GM12878 (cell line): ENCODE results near the gene GPR89B. TPM values are rescaled to one million over a fixed set of nuclear protein-coding genes. Genes with fewer than 3 reads are reported as not detected.

Source experiments
- ATAC-seq: fragments of 200-7000 bp; cut with Tn5 transposase; 3 replicates; pipeline ENCODE4 v1.9.1; 2020; ENCODE audit warnings: mild to moderate bottlenecking, moderate library complexity
- BruUV-seq: library from RNA; stranded (reverse); fragments of 400-500 nt; replicated peaks from 2 replicates; lab custom pipeline; 2021; lab: Mats Ljungman, UMichigan
- CTCF ChIA-PET: fragments of 300-600 bp; sonication (Branson Sonifier 250); formaldehyde crosslinking; extraction: SDS; loops from one replicate; lab custom pipeline; 2021; ENCODE audit warnings: inconsistent platforms; lab: Yijun Ruan, JAX
- POLR2A ChIA-PET: fragments of 350-600 bp; formaldehyde crosslinking; extraction: SDS; loops from one replicate; lab custom pipeline; 2021; ENCODE audit warnings: inconsistent platforms; lab: Charles Lee
- RAD21 ChIA-PET: fragments of 300-600 bp; sonication (Branson Sonifier 250); formaldehyde crosslinking; loops from one replicate; lab custom pipeline; 2023; ENCODE audit warnings: antibody characterized with exemption; ENCODE audit not compliant: unreplicated experiment; lab: Charles Lee
- SMC1A ChIA-PET: fragments of 300-600 bp; sonication (Branson Sonifier 250); formaldehyde crosslinking; loops from one replicate; lab custom pipeline; 2023; ENCODE audit not compliant: unreplicated experiment, uncharacterized antibody; lab: Charles Lee
- DNase-seq: peaks from one replicate; pipeline ENCODE4 v3.0.0-alpha.2; 2011; ENCODE audit warnings: low read depth, low spot score
- FAIRE-seq: peaks from 3 replicates; lab custom pipeline; 2011; peaks lifted over from hg19 to GRCh38; lab: Jason Lieb, UNC
- H2AFZ ChIP-seq: 2 replicates; pipeline ENCODE4 v1.6.0; 2011; ENCODE audit warnings: low read depth, low read length, control low read depth; ENCODE audit not compliant: control insufficient read depth
- H3K27ac ChIP-seq: 2 replicates; pipeline ENCODE4 v1.5.1; 2011; ENCODE audit warnings: control low read depth; ENCODE audit not compliant: control insufficient read depth, insufficient read depth
- H3K27me3 ChIP-seq, 2 experiments: replicated peaks in 1 of 2; 2 replicates each; pipeline versions ENCODE4 v1.6.0 to v1.6.1; 2011; ENCODE audit warnings: low read length in 1 of 2; ENCODE audit not compliant: control insufficient read depth in 2 of 2, insufficient read depth in 2 of 2
- H3K36me3 ChIP-seq, 2 experiments: 2 replicates each; pipeline ENCODE4 v1.5.1; 2011; ENCODE audit warnings: low read length in 1 of 2; ENCODE audit not compliant: control insufficient read depth in 2 of 2, insufficient read depth in 2 of 2
- H3K4me1 ChIP-seq: 2 replicates; pipeline ENCODE4 v1.6.1; 2011; ENCODE audit warnings: mild to moderate bottlenecking, low read length, moderate library complexity, mixed read lengths; ENCODE audit not compliant: control insufficient read depth, insufficient read depth
- H3K4me2 ChIP-seq: 2 replicates; pipeline ENCODE4 v1.6.0; 2011; ENCODE audit warnings: control low read depth; ENCODE audit not compliant: control insufficient read depth, insufficient read depth
- H3K4me3 ChIP-seq: fragments of 200-600 bp; sonication (generic); 2 replicates; pipeline ENCODE4 v1.5.1; 2016
- H3K79me2 ChIP-seq: 2 replicates; pipeline ENCODE4 v1.6.0; 2011; ENCODE audit warnings: low read length; ENCODE audit not compliant: control insufficient read depth, insufficient read depth
- H3K9ac ChIP-seq: 2 replicates; pipeline ENCODE4 v1.8.0; 2011; ENCODE audit warnings: low read length, control low read depth, mixed read lengths; ENCODE audit not compliant: control insufficient read depth, insufficient read depth
- H3K9me3 ChIP-seq: replicated peaks from 3 replicates; pipeline ENCODE4 v1.5.1; 2011; ENCODE audit warnings: mild to moderate bottlenecking, low read length; ENCODE audit not compliant: control insufficient read depth, insufficient read depth
- H4K20me1 ChIP-seq: 2 replicates; pipeline ENCODE4 v1.6.0; 2011; ENCODE audit not compliant: control insufficient read depth, insufficient read depth
- CBX5 ChIP-seq: sonication (generic); IDR thresholded peaks from 2 replicates; pipeline ENCODE4 v1.6.1; 2016; ENCODE audit warnings: low read depth, moderate library complexity, mild to moderate bottlenecking, inconsistent platforms
- NKRF ChIP-seq: fragments of 450-650 bp; conservative IDR thresholded peaks from 2 replicates; pipeline ENCODE4 v1.6.1; 2017; ENCODE audit warnings: mild to moderate bottlenecking, moderate library complexity
- RAD21 ChIP-seq: IDR thresholded peaks from 2 replicates; pipeline ENCODE4 v1.6.1; 2011; ENCODE audit warnings: mild to moderate bottlenecking, low read depth, low read length, moderate library complexity; ENCODE audit not compliant: insufficient read depth
- RUNX3 ChIP-seq: IDR thresholded peaks from 2 replicates; pipeline ENCODE4 v1.6.1; 2012; ENCODE audit warnings: low read length, inconsistent platforms
- SMAD5 ChIP-seq: IDR thresholded peaks from 2 replicates; pipeline ENCODE4 v1.6.1; 2016; ENCODE audit warnings: antibody characterized with exemption, low read depth
- SMC3 ChIP-seq: IDR thresholded peaks from 2 replicates; pipeline ENCODE4 v1.6.1; 2011; ENCODE audit warnings: low read length, improper control_type of control experiment, borderline replicate concordance
- SRF ChIP-seq, 2 experiments: IDR thresholded peaks; 2 replicates each; pipeline ENCODE4 v1.6.1; 2011; ENCODE audit warnings: low read depth in 2 of 2, low read length in 2 of 2, mild to moderate bottlenecking in 1 of 2, moderate library complexity in 1 of 2
- ZZZ3 ChIP-seq: IDR thresholded peaks from 2 replicates; pipeline ENCODE4 v1.6.1; 2011; ENCODE audit warnings: low read depth; ENCODE audit not compliant: control insufficient read depth, insufficient read length
- WGBS: methylation state at CpG from one replicate; pipeline ENCODE4 v1.1.6; 2016; ENCODE audit warnings: low lambda C conversion rate; ENCODE audit not compliant: insufficient replicate concordance, insufficient coverage; ENCODE audit errors: missing lambda C conversion rate; 5-methylcytosine and 5-hydroxymethylcytosine counted together
- in situ Hi-C: fragments of 300-500 bp; cut with MboI; formaldehyde crosslinking; loops from 9 replicates; pipeline ENCODE4 v1.14.3; 2018; ENCODE audit warnings: mixed read lengths
- intact Hi-C: fragments of 100-400 bp; cut with micrococcal nuclease; formaldehyde crosslinking; loops from one replicate; pipeline ENCODE4 v1.14.2; 2022; ENCODE audit not compliant: unreplicated experiment
- polyA plus RNA-seq, 11 experiments: library from polyadenylated mRNA; depleted of rRNA in 4 of 11; unstranded in 6 of 11; stranded (reverse) in 5 of 11; fragments of >200 nt; fragmentation: Nextera tagmentation in 4 of 11; fragmentation: Illumina TruSeq in 1 of 11; extraction: Ambion mirVana in 4 of 11; extraction: Trizol in 1 of 11; gene quantifications; 1 replicate in 1 of 11; 2 replicates in 10 of 11; pipeline versions ENCODE4 v1.2.1 to v1.2.3, GENCODE V29; 2011 to 2016; ENCODE audit warnings: inconsistent platforms in 2 of 11, missing spikeins in 2 of 11, low read depth in 1 of 11
- total RNA-seq, 4 experiments: library from RNA; depleted of rRNA in 3 of 4; stranded (reverse); fragments of >200 nt in 3 of 4; fragmentation: Illumina TruSeq in 1 of 4; extraction: Trizol in 1 of 4; gene quantifications; 2 replicates each; pipeline versions ENCODE4 v1.2.1 to v1.2.3, GENCODE V29; 2013 to 2021
- TF ChIP-seq, protein P1 (sequence below): fragments of 150-350 bp; IDR thresholded peaks from 2 replicates; pipeline ENCODE4 v1.6.1; 2014; ENCODE audit warnings: mild to moderate bottlenecking, low read depth, low read length
- TF ChIP-seq, protein P2 (sequence below): fragments of 450-650 bp; IDR thresholded peaks from 2 replicates; pipeline ENCODE4 v1.6.1; 2018; ENCODE audit warnings: borderline replicate concordance, mild to moderate bottlenecking; ENCODE audit not compliant: partially characterized antibody
- TF ChIP-seq, protein P3 (sequence below): fragments of 450-650 bp; IDR thresholded peaks from 2 replicates; pipeline ENCODE4 v1.6.1; 2017; ENCODE audit warnings: low read depth, mild to moderate bottlenecking, moderate library complexity

The GPR89B gene
- total and polyA plus RNA-seq, 10 of the 15 experiments (the other 5 are each of a cell fraction or from before 2014, with no cell fraction given), result 7.5 to 28.9 (median 16.6) TPM

- peak; percentile 73 for TF ChIP-seq SMC3
- TF ChIP-seq SRF (IDR thresholded peaks at IDR 0.05; ENCODE audit: low read depth in 2 of 2, low read length in 2 of 2), result no peak
- peak; percentile 83 for TF ChIP-seq RAD21
Observed at GRCh38 chr1:147892731-147893214, 35.4 kb upstream of the GPR89B start (continued).

- no peaks in the 10 kb centered on the region for H3K79me2 ChIP-seq
- no peaks in the 10 kb centered on the region for H3K27me3 ChIP-seq
- H3K36me3 ChIP-seq, result no peaks in the 10 kb centered on the region
- ATAC-seq (no peak), DNase-seq (no peak), FAIRE-seq (no peak)
- TF ChIP-seq, protein P1, sequence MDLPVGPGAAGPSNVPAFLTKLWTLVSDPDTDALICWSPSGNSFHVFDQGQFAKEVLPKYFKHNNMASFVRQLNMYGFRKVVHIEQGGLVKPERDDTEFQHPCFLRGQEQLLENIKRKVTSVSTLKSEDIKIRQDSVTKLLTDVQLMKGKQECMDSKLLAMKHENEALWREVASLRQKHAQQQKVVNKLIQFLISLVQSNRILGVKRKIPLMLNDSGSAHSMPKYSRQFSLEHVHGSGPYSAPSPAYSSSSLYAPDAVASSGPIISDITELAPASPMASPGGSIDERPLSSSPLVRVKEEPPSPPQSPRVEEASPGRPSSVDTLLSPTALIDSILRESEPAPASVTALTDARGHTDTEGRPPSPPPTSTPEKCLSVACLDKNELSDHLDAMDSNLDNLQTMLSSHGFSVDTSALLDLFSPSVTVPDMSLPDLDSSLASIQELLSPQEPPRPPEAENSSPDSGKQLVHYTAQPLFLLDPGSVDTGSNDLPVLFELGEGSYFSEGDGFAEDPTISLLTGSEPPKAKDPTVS, result no peak
- TF ChIP-seq, protein P2, sequence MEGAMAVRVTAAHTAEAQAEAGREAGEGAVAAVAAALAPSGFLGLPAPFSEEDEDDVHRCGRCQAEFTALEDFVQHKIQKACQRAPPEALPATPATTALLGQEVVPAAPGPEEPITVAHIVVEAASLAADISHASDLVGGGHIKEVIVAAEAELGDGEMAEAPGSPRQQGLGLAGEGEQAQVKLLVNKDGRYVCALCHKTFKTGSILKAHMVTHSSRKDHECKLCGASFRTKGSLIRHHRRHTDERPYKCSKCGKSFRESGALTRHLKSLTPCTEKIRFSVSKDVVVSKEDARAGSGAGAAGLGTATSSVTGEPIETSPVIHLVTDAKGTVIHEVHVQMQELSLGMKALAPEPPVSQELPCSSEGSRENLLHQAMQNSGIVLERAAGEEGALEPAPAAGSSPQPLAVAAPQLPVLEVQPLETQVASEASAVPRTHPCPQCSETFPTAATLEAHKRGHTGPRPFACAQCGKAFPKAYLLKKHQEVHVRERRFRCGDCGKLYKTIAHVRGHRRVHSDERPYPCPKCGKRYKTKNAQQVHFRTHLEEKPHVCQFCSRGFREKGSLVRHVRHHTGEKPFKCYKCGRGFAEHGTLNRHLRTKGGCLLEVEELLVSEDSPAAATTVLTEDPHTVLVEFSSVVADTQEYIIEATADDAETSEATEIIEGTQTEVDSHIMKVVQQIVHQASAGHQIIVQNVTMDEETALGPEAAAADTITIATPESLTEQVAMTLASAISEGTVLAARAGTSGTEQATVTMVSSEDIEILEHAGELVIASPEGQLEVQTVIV, result no peak
- no peak for TF ChIP-seq NKRF
- no peak for TF ChIP-seq SMAD5
- no peak for TF ChIP-seq RUNX3
- TF ChIP-seq ZZZ3, result no peak
- TF ChIP-seq, protein P3, sequence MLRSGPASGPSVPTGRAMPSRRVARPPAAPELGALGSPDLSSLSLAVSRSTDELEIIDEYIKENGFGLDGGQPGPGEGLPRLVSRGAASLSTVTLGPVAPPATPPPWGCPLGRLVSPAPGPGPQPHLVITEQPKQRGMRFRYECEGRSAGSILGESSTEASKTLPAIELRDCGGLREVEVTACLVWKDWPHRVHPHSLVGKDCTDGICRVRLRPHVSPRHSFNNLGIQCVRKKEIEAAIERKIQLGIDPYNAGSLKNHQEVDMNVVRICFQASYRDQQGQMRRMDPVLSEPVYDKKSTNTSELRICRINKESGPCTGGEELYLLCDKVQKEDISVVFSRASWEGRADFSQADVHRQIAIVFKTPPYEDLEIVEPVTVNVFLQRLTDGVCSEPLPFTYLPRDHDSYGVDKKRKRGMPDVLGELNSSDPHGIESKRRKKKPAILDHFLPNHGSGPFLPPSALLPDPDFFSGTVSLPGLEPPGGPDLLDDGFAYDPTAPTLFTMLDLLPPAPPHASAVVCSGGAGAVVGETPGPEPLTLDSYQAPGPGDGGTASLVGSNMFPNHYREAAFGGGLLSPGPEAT, result no peak
- no peak for TF ChIP-seq CBX5
- no peak overlapping the region for H3K4me2 ChIP-seq
- no peaks in the 10 kb centered on the region for H3K9me3 ChIP-seq
- H3K27ac ChIP-seq, result no peak overlapping the region
- no TSS peak for BruUV-seq
- H3K4me1 ChIP-seq, result no peaks in the 10 kb centered on the region
- H4K20me1 ChIP-seq, result no peaks in the 10 kb centered on the region
- POLR2A ChIA-PET, result no interaction called here
- CTCF ChIA-PET, result interaction anchor here (0.8 to 1.1 kb wide), 4 partner anchors 147 to 394 kb away, joined by 3 to 4 read pairs (median 3); no protein-coding TSS in a partner anchor
- RAD21 ChIA-PET, result no interaction called here
- intact Hi-C loops (loop anchor here (10.0 kb wide), 1 partner anchor 170 kb away; no protein-coding TSS in a partner anchor), in situ Hi-C loops (no loop called here)
- no peak overlapping the region for H3K9ac ChIP-seq
- WGBS, result 13% methylated on average over 4 of the region's 4 CpGs
- SMC1A ChIA-PET, result no interaction called here
- H3K4me3 ChIP-seq, result no peak overlapping the region
- no peak overlapping the region for H2AFZ ChIP-seq
Observed at GRCh38 chr1:147895123-147895522, 33.1 kb upstream of the GPR89B start.
